Activated T-cell treated with anti-CD3 and anti-CD28 coated beads for 4 hours (primary cell): Measurements from ENCODE around the gene PTGR1.
A peak's percentile ranks its signal among the peaks of the same experiment; 100 is the strongest.

Source experiments
- DNase-seq: peaks from one replicate; pipeline ENCODE4 v3.0.0-alpha.2; 2020

PTGR1 gene

DNA sequence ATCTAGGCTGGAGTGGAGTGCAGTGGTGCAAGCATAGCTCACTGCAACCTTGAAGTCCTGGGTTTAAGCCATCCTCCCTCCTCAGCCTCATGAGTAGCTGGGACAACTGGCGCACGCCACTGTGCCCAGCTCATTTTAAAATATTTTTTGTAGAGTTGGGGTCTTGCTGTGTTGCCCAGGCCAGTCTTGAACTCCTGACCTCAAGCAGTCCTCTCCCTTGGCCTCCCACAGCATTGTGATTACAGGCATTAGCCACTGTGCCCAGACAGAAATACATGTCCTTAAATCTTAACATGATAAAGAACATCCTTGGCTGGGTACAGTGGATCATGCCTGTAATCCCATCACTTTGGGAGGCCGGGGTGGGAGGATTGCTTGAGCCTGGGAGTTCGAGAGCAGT is 67.7 kb downstream of the PTGR1 start:
- DNase-seq, result no peak

DNA sequence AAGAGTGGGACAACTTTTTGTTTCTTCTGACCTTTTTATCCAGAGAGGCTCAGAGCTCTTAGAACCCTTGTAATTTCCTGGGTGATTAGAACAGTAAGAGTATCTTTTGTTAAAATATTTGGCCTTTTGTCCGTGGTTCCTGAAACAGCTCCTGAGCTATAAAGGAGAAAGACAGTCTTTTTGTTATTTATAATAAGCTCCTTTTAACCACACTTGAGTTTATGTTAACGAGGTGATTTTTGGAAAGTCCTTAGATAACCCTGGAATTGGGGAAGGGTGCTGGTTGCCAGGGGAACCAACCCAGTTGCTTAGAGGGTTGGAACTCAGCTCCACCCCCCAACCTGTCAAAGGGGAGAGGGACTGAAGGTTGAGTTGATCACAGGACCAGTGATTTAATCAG is 69.7 kb downstream of the PTGR1 start:
- no peak for DNase-seq

DNA sequence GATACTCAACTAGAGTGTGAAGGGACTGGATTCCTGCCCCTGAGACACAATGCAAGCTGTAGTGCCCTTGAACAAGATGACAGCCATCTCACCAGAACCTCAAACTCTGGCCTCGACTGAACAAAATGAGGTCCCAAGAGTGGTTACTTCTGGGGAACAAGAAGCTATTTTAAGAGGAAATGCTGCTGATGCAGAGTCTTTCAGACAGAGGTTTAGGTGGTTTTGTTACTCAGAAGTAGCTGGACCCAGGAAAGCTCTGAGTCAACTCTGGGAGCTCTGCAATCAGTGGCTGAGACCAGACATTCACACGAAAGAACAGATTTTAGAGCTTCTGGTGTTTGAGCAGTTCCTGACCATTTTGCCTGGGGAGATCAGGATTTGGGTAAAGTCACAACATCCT is 72.1 kb downstream of the PTGR1 start:
- no peak for DNase-seq

DNA sequence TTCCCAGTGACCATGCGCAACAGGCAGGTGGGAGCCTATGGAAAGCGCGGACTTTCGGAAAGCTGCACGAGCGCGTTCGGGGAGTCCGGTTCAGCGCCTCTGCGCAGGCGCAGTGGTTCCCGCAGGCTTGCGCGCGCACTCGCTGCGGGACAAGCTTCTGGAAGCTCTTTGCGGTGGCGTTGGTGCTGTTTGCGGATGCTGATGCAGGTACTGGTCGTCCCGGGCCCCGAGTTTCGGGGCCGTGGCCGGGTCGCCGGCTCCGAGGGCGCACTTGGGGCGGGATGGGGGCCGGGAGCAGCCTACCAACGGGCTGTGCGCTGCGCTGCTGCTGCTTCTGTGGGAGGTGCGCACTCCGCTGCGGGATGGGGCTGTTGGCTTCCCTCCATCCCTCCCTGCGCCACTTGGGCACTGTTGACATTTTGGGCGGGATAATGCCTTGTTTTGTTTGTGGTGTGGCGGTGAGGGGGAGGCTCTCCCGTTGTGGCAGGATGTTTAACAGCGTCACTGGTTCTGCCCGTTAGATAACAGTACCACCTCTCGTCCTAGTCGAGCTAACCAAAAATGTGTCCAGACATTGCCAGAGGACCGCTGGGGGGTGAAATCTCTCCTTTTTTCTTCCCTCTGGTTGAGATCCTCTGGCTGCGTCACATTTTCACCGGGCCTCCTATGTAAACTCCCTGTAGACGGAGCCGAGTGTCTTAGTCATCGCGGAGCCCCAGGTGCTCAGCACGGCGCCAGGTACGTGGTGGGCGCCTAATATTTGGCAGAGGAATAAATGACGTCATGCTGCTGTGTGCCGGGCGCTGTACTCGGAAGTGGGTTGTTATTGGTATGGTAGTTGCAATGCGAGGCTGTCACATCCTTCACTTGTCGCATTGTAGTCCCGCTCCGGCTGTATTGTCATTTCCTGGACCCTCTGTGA is 74.1 kb downstream of the PTGR1 start, which contains the start of gene ZNF483:
Gene ZNF483 (plus strand): TSS at position 124 of the 922 bp plus-strand sequence. CDS start 2,217 bp downstream, outside the sequence.
- DNase-seq, result peak; percentile 58

DNA sequence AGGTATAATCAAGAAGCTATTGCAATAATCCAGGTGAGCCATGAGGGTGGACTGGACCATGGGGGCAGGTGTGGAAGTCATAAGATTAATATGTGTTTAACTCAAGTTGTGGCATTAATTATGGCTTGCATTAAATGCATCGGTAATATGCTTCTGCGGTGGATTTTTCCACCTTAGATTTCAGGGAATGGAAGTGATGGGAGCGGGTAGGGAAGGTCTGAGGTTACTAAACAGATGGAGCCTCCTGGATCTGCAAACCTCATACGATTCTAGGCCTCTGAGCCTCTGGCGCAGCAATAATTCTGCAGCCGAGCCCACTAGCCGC is 74.8 kb downstream of the PTGR1 start:
- DNase-seq, result no peak

DNA sequence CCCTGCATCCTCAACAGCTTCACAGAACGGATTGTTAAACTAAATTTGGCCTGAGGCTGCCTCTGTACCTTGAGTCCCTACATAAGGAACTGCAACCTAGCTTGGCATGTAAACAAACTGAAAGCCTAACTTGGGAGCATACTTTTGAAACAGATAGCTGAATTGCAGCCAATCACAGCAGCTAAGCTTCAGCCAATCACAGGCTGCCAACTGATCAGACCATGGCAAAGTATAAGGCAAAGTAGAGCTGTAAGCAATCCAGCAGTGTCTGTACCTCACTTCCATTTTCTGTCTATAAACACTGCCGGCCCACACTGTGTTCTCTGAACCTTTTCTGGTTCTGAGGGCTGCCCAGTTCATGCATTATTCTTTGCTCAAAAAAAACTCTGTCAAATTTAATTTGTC is 83.4 kb downstream of the PTGR1 start:
- DNase-seq, result no peak

DNA sequence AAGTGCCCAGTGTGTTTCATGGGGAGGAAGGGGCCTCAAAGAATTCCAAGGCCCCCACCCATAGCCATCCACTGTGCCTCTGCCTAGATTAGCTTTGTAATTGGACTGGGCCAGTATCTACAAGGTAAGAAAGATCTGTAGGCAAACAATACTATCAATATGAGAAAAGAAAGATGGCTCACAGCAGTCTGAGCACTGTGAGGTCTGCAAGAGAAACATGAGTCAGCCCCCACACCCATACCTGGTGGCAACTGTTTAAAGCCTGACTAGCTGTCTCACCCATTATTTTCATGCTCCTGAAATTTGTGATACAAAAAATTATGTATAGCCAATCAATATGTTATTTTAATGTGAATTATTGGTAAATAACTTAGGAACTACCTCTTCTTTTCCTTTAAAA is 84.5 kb downstream of the PTGR1 start:
- no peak for DNase-seq
